ENCODE results near the gene PIP5K1C.
A peak's percentile ranks its signal among the peaks of the same experiment; 100 is the strongest.

The PIP5K1C gene

GRCh38 chr19:3721887-3722442 is 21.7 kb upstream of the PIP5K1C start:
- no peak for DNase-seq (ENCODE audit: low read depth)

- DNase-seq (ENCODE audit: low read depth): peak; percentile 64
Observed at GRCh38 chr19:3721131-3721886, 21.0 kb upstream of the PIP5K1C start.

- DNase-seq (ENCODE audit: low read depth): no peak
Observed at GRCh38 chr19:3720349-3720917, 20.2 kb upstream of the PIP5K1C start.

- DNase-seq (ENCODE audit: low read depth): no peak
Observed at GRCh38 chr19:3719868-3720267, 19.6 kb upstream of the PIP5K1C start.

GRCh38 chr19:3716147-3716668 is 15.9 kb upstream of the PIP5K1C start:
- DNase-seq (ENCODE audit: low read depth): no peak

- no peak for DNase-seq (ENCODE audit: low read depth)
Observed at GRCh38 chr19:3712663-3713611, 12.7 kb upstream of the PIP5K1C start.

- no peak for DNase-seq (ENCODE audit: low read depth)
Observed at GRCh38 chr19:3710265-3710812, 10.1 kb upstream of the PIP5K1C start.

- DNase-seq (ENCODE audit: low read depth): no peak
Observed at GRCh38 chr19:3708207-3708931, 8.1 kb upstream of the PIP5K1C start, which contains the start of gene TJP3. TJP3 (plus strand) TSS chr19:3708384; CDS start chr19:3728433, 20,049 bp downstream.

GRCh38 chr19:3707868-3708206 is 7.6 kb upstream of the PIP5K1C start:
- DNase-seq (ENCODE audit: low read depth): no peak

- no peak for DNase-seq (ENCODE audit: low read depth)
Observed at GRCh38 chr19:3701200-3701599, 932 bp upstream of the PIP5K1C start.

GRCh38 chr19:3699741-3700241 is 477 bp downstream of the PIP5K1C start:
- DNase-seq (ENCODE audit: low read depth): no peak

GRCh38 chr19:3698974-3699740 is 1.1 kb downstream of the PIP5K1C start:
- no peak for DNase-seq (ENCODE audit: low read depth)

GRCh38 chr19:3698386-3698950 is 1.8 kb downstream of the PIP5K1C start:
- DNase-seq (ENCODE audit: low read depth): no peak

- DNase-seq (ENCODE audit: low read depth): no peak
Observed at GRCh38 chr19:3697671-3698385, 2.4 kb downstream of the PIP5K1C start.

- DNase-seq (ENCODE audit: low read depth): no peak
Observed at GRCh38 chr19:3697094-3697493, 3.2 kb downstream of the PIP5K1C start.

GRCh38 chr19:3696660-3696995 is 3.6 kb downstream of the PIP5K1C start:
- DNase-seq (ENCODE audit: low read depth): no peak

- no peak for DNase-seq (ENCODE audit: low read depth)
Observed at GRCh38 chr19:3695986-3696659, 4.1 kb downstream of the PIP5K1C start.

- no peak for DNase-seq (ENCODE audit: low read depth)
Observed at GRCh38 chr19:3695124-3695733, 5.0 kb downstream of the PIP5K1C start.

Measured in stimulated activated CD8-positive, alpha-beta memory T cell treated with anti-CD3 and anti-CD28 coated beads, Interleukin-15, amount 100 ng/mL, for 24 hours (primary cell).